ENCODE data around the gene BLNK.
A peak's percentile ranks its signal among the peaks of the same experiment; 100 is the strongest.

Gene BLNK

GRCh38 chr10:96280859-96281258 lies 9.5 kb upstream of the BLNK start:
- no peak for DNase-seq (ENCODE audit: low spot score)
- TF ChIP-seq CTCF (IDR thresholded peaks at IDR 0.05), result no peak
- no peak overlapping the region for H3K4me3 ChIP-seq
- H3K27ac ChIP-seq, result no peak overlapping the region

GRCh38 chr10:96279191-96279641 lies 7.8 kb upstream of the BLNK start:
- no peak for TF ChIP-seq CTCF (IDR thresholded peaks at IDR 0.05)
- no peak overlapping the region for H3K4me3 ChIP-seq
- DNase-seq (ENCODE audit: low spot score), result no peak
- H3K27ac ChIP-seq, result no peak overlapping the region

- Histone ChIP-seq H3K4me3 (no peak overlapping the region), H3K27ac (no peak overlapping the region)
- no peak for TF ChIP-seq CTCF (IDR thresholded peaks at IDR 0.05)
- no peak for DNase-seq (ENCODE audit: low spot score)
These were observed 5.5 kb upstream of the BLNK start for GRCh38 chr10:96276831-96277230.

- no peak overlapping the region for H3K27ac ChIP-seq
- DNase-seq (ENCODE audit: low spot score), result no peak
- no peak overlapping the region for H3K4me3 ChIP-seq
- no peak for TF ChIP-seq CTCF (IDR thresholded peaks at IDR 0.05)
These were observed 5.1 kb upstream of the BLNK start for GRCh38 chr10:96276426-96276825.

- no peak overlapping the region for H3K27ac ChIP-seq
- no peak overlapping the region for H3K4me3 ChIP-seq
- no peak for DNase-seq (ENCODE audit: low spot score)
- no peak for TF ChIP-seq CTCF (IDR thresholded peaks at IDR 0.05)
These were observed 4.5 kb upstream of the BLNK start for GRCh38 chr10:96275685-96276418.

GRCh38 chr10:96272316-96273280 lies 1.2 kb upstream of the BLNK start:
- Histone ChIP-seq H3K4me3 (no peak overlapping the region), H3K27ac (peak overlapping the region in 1 of 2 donors; percentile 50)
- no peak for TF ChIP-seq CTCF (IDR thresholded peaks at IDR 0.05)
- no peak for DNase-seq (ENCODE audit: low spot score)

All from coronary artery (tissue), 2 donors.